Smooth muscle cell of the brain vasculature (primary cell): ENCODE measurements around the gene HSPA1L.

Experiments
- DNase-seq: peaks from one replicate; pipeline ENCODE4 v3.0.0-alpha.2; 2012; ENCODE audit warnings: low read depth, low spot score

Gene HSPA1L

DNA sequence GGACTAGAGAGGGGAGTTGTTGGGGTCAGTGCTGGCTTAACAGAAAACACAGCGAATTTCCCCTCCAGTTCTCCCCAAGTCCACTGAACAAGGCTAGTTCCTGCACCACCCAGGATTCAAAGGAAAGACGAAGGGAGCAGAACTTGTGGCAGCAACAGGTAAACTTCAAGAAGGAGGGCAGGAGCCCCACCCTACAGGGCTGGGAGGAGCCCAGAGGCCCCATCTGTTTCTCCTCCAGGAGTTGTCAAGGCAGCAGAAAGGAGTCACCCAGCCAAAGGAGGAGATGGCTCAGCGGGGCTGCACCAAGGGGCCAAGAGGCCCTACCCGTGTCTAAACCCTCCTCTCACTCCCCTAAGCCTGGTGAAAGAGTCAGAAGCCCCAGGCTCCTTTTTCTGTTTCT is 50.9 kb downstream of the HSPA1L start:
- no peak for DNase-seq

DNA sequence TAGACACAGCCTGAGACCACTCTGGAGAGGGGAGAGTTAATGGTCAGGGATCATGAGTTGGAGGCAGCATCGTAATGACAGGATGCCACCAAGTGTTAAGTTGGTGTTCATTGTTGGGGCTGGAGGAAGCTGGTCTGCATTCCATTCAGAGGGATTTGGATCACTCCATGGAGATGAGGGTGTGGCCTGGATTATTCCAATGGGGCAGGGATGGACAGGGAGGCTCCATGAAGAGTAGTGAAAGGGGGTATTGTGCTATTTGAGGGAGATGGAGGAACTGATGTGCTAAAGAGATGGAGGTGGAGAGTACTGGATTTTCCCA is 51.5 kb downstream of the HSPA1L start:
- no peak for DNase-seq

DNA sequence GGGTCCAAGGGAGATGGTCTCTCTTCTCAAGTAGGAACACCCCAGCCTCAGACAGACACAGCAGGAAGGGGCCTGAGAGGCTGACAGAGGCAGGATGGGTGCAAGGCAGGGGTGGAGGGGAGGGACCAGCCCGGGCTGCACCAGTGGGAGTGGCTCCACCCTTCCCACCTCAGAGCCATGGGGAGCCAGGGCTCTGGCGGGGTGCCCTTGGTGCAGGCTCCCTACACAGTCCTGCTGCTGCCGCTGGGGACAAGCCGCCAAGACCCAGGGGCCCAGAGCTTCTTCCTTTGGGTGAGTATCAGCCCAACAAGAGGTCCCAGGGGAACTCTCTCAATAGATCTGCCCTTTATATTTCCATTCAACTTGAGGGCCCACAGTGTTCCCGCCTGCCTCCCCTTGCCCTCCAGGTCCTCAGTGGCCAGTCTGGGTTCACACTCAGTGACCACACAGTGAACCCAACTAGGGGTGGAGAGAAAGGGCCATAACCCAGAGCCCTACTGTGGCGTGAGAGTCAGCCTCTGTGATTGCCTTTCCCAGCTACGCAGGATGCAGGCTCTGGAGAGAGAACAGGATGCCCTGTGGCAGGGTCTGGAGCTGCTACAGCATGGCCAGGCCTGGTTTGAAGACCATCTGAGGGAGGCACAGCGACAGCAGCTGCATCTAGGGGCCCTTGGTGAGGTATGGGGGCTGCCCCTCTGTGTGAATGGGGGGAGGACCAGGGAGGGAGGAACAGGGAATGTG is 52.0 kb downstream of the HSPA1L start:
- DNase-seq, result no peak

DNA sequence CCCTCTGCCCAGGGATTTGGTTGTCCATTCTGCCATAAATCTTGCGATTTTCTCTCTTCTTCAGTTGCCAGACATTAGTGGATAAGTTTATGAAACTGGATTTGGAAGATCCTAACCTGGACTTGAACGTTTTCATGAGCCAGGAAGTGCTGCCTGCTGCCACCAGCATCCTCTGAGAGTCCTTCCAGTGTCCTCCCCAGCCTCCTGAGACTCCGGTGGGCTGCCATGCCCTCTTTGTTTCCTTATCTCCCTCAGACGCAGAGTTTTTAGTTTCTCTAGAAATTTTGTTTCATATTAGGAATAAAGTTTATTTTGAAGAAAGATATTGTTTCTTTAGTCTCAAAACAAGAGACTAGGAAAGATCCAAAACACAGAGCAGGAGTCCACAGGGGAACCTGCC is 52.7 kb downstream of the HSPA1L start, which contains the start of gene SAPCD1:
TSS of gene SAPCD1 (plus strand) at position 301 of the 400 bp plus-strand sequence. CDS start 399 bp downstream, outside the sequence.
- DNase-seq, result no peak

DNA sequence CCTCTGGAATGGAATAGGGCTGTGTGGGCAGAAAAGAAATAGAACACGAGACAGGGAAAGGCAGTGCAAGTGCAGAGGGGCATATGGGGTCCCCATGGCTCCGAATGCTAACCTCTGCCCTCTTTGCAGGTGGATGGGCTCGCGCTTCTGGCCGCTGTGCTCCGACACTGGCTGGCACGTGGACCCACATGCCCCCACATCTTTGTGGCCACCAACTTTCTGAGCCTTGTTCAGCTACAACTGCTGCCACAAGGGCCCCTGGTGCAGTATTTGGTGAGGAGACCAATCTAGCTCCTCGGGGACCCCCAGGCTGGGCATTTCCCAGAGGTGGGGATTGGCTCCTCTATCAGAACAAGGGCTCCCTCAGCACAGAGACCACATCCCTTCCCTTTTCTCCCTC is 53.7 kb downstream of the HSPA1L start:
- DNase-seq, result no peak

DNA sequence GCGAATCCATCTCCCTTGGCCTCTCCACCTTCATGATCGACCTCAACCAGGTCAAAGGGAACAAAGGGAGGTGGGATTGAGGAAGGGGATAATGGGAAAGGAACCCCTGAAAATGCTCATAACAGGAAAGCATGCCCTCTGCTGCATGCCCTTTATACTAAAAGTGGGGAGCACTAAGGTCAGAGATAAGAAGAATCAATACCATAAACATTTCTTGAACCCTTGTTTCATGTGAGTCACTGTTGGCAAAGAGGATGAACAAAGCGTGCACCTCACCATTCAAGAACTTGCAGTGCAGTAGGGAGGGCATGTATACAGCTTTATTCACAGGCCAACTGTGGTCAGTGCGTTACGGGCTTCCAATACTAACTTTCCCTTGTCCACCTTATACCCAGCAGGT is 54.3 kb downstream of the HSPA1L start:
- no peak for DNase-seq
